Fibroblast of peridontal ligament (primary cell): ENCODE results near the gene MATR3.
A peak's percentile ranks its signal among the peaks of the same experiment; 100 is the strongest.
"Not testable (repeated sequence)": the region's sequence is repeated elsewhere in the genome, so short reads cannot be mapped to it uniquely, and the experiment has no call there.

Source experiments
- DNase-seq: peaks from one replicate; pipeline ENCODE4 v3.0.0-alpha.2; 2010; ENCODE audit errors: extremely low read depth

The MATR3 gene

GRCh38 chr5:139293507-139294373, at the start of gene MATR3:
Gene MATR3, plus strand, starts transcription at chr5:139293740. Its CDS starts 13,676 bp downstream, at chr5:139307416.
- DNase-seq, result peak; percentile 94

- DNase-seq, result no peak
These were observed 47.8 kb upstream of the MATR3 start for GRCh38 chr5:139245637-139246339.

- no peak for DNase-seq
These were observed 47.1 kb upstream of the MATR3 start for GRCh38 chr5:139246394-139246793.

GRCh38 chr5:139248826-139249453, 44.6 kb upstream of the MATR3 start:
- no peak for DNase-seq

GRCh38 chr5:139251281-139251687, 42.3 kb upstream of the MATR3 start:
- DNase-seq, result no peak

- DNase-seq, result no peak
These were observed 41.7 kb upstream of the MATR3 start for GRCh38 chr5:139251695-139252288.

GRCh38 chr5:139253115-139253514, 40.4 kb upstream of the MATR3 start:
- DNase-seq, result no peak

GRCh38 chr5:139256820-139257219, 36.7 kb upstream of the MATR3 start:
- no peak for DNase-seq

- DNase-seq, result peak; percentile 45
These were observed 31.3 kb upstream of the MATR3 start for GRCh38 chr5:139262059-139262741.

GRCh38 chr5:139262742-139263445, 30.6 kb upstream of the MATR3 start:
- peak; percentile 96 for DNase-seq

GRCh38 chr5:139263536-139263935, 30.0 kb upstream of the MATR3 start:
- no peak for DNase-seq

- no peak for DNase-seq
These were observed 29.6 kb upstream of the MATR3 start for GRCh38 chr5:139263946-139264345.

GRCh38 chr5:139265001-139265400, 28.5 kb upstream of the MATR3 start:
- DNase-seq, result no peak

GRCh38 chr5:139266236-139266635, 27.3 kb upstream of the MATR3 start:
- no peak for DNase-seq

GRCh38 chr5:139267481-139267880, 26.1 kb upstream of the MATR3 start:
- DNase-seq, result no peak

- no peak for DNase-seq
These were observed 25.0 kb upstream of the MATR3 start for GRCh38 chr5:139268364-139269202.

- DNase-seq, result not testable (repeated sequence)
These were observed 22.8 kb upstream of the MATR3 start for GRCh38 chr5:139270718-139271117.

GRCh38 chr5:139271201-139272027, 22.1 kb upstream of the MATR3 start:
- peak; percentile 95 for DNase-seq
